ENCODE measurements around the gene SLCO2A1. TPM values are rescaled to one million over a fixed set of nuclear protein-coding genes. Genes with fewer than 3 reads are reported as not detected.

The SLCO2A1 gene
- polyA plus RNA-seq, 1 donor (not counting 4 experiments of a cell fraction or from before 2014, with no cell fraction given): 0.80 TPM

GRCh38 chr3:133938770-133939462, 90.8 kb downstream of the SLCO2A1 start:
- no peaks in the 10 kb centered on the region for H3K9me1 ChIP-seq (ENCODE audit: control insufficient read depth, extremely low read depth, insufficient read depth, low read length)
- peak in 2 of 3 experiments; percentile 35 to 56 for TF ChIP-seq CTCF (optimal IDR thresholded peaks at IDR 0.05 in 1 of 3, IDR thresholded peaks at IDR 0.05 in 1 of 3, conservative IDR thresholded peaks at IDR 0.05 in 1 of 3; ENCODE audit: extremely low read depth in 1 of 3, insufficient read depth in 2 of 3, low read length in 3 of 3)
- TF ChIP-seq EZH2 (IDR thresholded peaks at IDR 0.05; ENCODE audit: low read length): peak; percentile 28
- DNase-seq (ENCODE audit: low read depth, low spot score) (no peak), FAIRE-seq (peak; percentile 83)
- no peaks in the 10 kb centered on the region for H3K9me3 ChIP-seq (ENCODE audit: control insufficient read depth, low read depth, low read length)
- no peak overlapping the region for H3K4me3 ChIP-seq (ENCODE audit: control insufficient read depth in 2 of 3, extremely low read depth in 1 of 3, insufficient read depth in 2 of 3, low read depth in 1 of 3, low read length in 3 of 3)
- H3K4me2 ChIP-seq (ENCODE audit: control insufficient read depth, extremely low read depth, insufficient read depth, low read depth, low read length): no peak overlapping the region
- H4K20me1 ChIP-seq (ENCODE audit: control insufficient read depth, extremely low read depth, insufficient read depth, low read length): peaks cover 6% of the 10 kb centered on the region
- peaks cover 91% of the 10 kb centered on the region for H3K27me3 ChIP-seq (ENCODE audit: control insufficient read depth, extremely low read depth, insufficient read depth, low read length)
- dilution Hi-C loops (cut with MboI; ENCODE audit: extremely low pct_ligation_motif_present, low sequenced_read_pairs): no loop called here
- no peak overlapping the region for H3K27ac ChIP-seq (ENCODE audit: control insufficient read depth, insufficient read depth, low read length)
- no peak overlapping the region for H3K9ac ChIP-seq (ENCODE audit: control insufficient read depth, extremely low read depth, insufficient read depth, low read length)
- no peak overlapping the region for H2AFZ ChIP-seq (ENCODE audit: control insufficient read depth, low read length)
- peaks cover 12% of the 10 kb centered on the region for H3K4me1 ChIP-seq (ENCODE audit: control insufficient read depth, extremely low read depth, insufficient read depth, low read length)
- no peaks in the 10 kb centered on the region for H3K79me2 ChIP-seq (ENCODE audit: control insufficient read depth, insufficient read depth, low read length)
- no peaks in the 10 kb centered on the region for H3K36me3 ChIP-seq (ENCODE audit: control insufficient read depth in 2 of 2, extremely low read depth in 1 of 2, insufficient read depth in 2 of 2, low read length in 2 of 2)

GRCh38 chr3:133937756-133938601, 91.7 kb downstream of the SLCO2A1 start:
- no peaks in the 10 kb centered on the region for H3K79me2 ChIP-seq (ENCODE audit: control insufficient read depth, insufficient read depth, low read length)
- H3K9ac ChIP-seq (ENCODE audit: control insufficient read depth, extremely low read depth, insufficient read depth, low read length): no peak overlapping the region
- no peak overlapping the region for H2AFZ ChIP-seq (ENCODE audit: control insufficient read depth, low read length)
- H3K4me1 ChIP-seq (ENCODE audit: control insufficient read depth, extremely low read depth, insufficient read depth, low read length): peaks cover 3% of the 10 kb centered on the region
- H3K9me1 ChIP-seq (ENCODE audit: control insufficient read depth, extremely low read depth, insufficient read depth, low read length): no peaks in the 10 kb centered on the region
- H3K27me3 ChIP-seq (ENCODE audit: control insufficient read depth, extremely low read depth, insufficient read depth, low read length): peaks cover 98% of the 10 kb centered on the region
- H3K36me3 ChIP-seq (ENCODE audit: control insufficient read depth in 2 of 2, extremely low read depth in 1 of 2, insufficient read depth in 2 of 2, low read length in 2 of 2): no peaks in the 10 kb centered on the region
- peaks cover 2% of the 10 kb centered on the region for H4K20me1 ChIP-seq (ENCODE audit: control insufficient read depth, extremely low read depth, insufficient read depth, low read length)
- no peak for DNase-seq (ENCODE audit: low read depth, low spot score)
- dilution Hi-C loops (cut with MboI; ENCODE audit: extremely low pct_ligation_motif_present, low sequenced_read_pairs): no loop called here
- FAIRE-seq: peak; percentile 43
- no peak overlapping the region for H3K4me3 ChIP-seq (ENCODE audit: control insufficient read depth in 2 of 3, extremely low read depth in 1 of 3, insufficient read depth in 2 of 3, low read depth in 1 of 3, low read length in 3 of 3)
- TF ChIP-seq CTCF (optimal IDR thresholded peaks at IDR 0.05 in 1 of 3, IDR thresholded peaks at IDR 0.05 in 1 of 3, conservative IDR thresholded peaks at IDR 0.05 in 1 of 3; ENCODE audit: extremely low read depth in 1 of 3, insufficient read depth in 2 of 3, low read length in 3 of 3): no peak
- no peak for TF ChIP-seq EZH2 (IDR thresholded peaks at IDR 0.05; ENCODE audit: low read length)
- no peaks in the 10 kb centered on the region for H3K9me3 ChIP-seq (ENCODE audit: control insufficient read depth, low read depth, low read length)
- no peak overlapping the region for H3K4me2 ChIP-seq (ENCODE audit: control insufficient read depth, extremely low read depth, insufficient read depth, low read depth, low read length)
- no peak overlapping the region for H3K27ac ChIP-seq (ENCODE audit: control insufficient read depth, insufficient read depth, low read length)

Data from keratinocyte (primary cell).